ENCODE measurements around the gene SNF8.
"Not testable (repeated sequence)": the region's sequence is repeated elsewhere in the genome, so short reads cannot be mapped to it uniquely, and the experiment has no call there.

SNF8 gene

GRCh38 chr17:48944515-48945260 lies at the start of gene SNF8:
Gene SNF8, minus strand, starts transcription at chr17:48944842. Its CDS starts 108 bp downstream, at chr17:48944734.
- DNase-seq = peak; percentile 96

- no peak for DNase-seq
These were observed 49.3 kb upstream of the SNF8 start for GRCh38 chr17:48993951-48994350.

GRCh38 chr17:48993305-48993704 lies 48.7 kb upstream of the SNF8 start:
- DNase-seq = no peak

GRCh38 chr17:48992444-48992843 lies 47.8 kb upstream of the SNF8 start:
- no peak for DNase-seq

- DNase-seq = no peak
These were observed 46.3 kb upstream of the SNF8 start for GRCh38 chr17:48990882-48991357.

GRCh38 chr17:48989100-48989499 lies 44.5 kb upstream of the SNF8 start:
- no peak for DNase-seq

- no peak for DNase-seq
These were observed 41.0 kb upstream of the SNF8 start for GRCh38 chr17:48985436-48986245.

GRCh38 chr17:48981927-48982539 lies 37.4 kb upstream of the SNF8 start:
- DNase-seq = no peak

GRCh38 chr17:48973806-48974205 lies 29.2 kb upstream of the SNF8 start:
- no peak for DNase-seq

GRCh38 chr17:48972749-48973097 lies 28.1 kb upstream of the SNF8 start:
- DNase-seq = no peak

- DNase-seq = no peak
These were observed 26.4 kb upstream of the SNF8 start for GRCh38 chr17:48970865-48971687.

- no peak for DNase-seq
These were observed 25.6 kb upstream of the SNF8 start for GRCh38 chr17:48970224-48970623.

GRCh38 chr17:48961516-48962233 lies 17.0 kb upstream of the SNF8 start:
- DNase-seq = no peak

- no peak for DNase-seq
These were observed 16.3 kb upstream of the SNF8 start for GRCh38 chr17:48960834-48961515.

GRCh38 chr17:48954300-48954755 lies 9.7 kb upstream of the SNF8 start:
- no peak for DNase-seq

GRCh38 chr17:48952904-48953303 lies 8.3 kb upstream of the SNF8 start:
- no peak for DNase-seq

- no peak for DNase-seq
These were observed 6.9 kb upstream of the SNF8 start for GRCh38 chr17:48951572-48951971.

- DNase-seq = not testable (repeated sequence)
These were observed 614 bp upstream of the SNF8 start for GRCh38 chr17:48945261-48945651.

- no peak for DNase-seq
These were observed 11.6 kb downstream of the SNF8 start for GRCh38 chr17:48933035-48933434.

- DNase-seq = no peak
These were observed 14.2 kb downstream of the SNF8 start for GRCh38 chr17:48930435-48930873.

GRCh38 chr17:48929812-48930165 lies 14.9 kb downstream of the SNF8 start:
- DNase-seq = no peak
